NOMO-1 (cell line): ENCODE measurements around the gene PDE6C.

Experiments used
- DNase-seq, 2 experiments: peaks; one replicate each; lab custom pipeline; 2025; ENCODE audit not compliant: unreplicated experiment in 2 of 2; lab: John Stamatoyannopoulos, UW

PDE6C gene

GRCh38 chr10:93697207-93697606, 84.9 kb downstream of the PDE6C start:
- no peak for DNase-seq

- DNase-seq = peak; percentile 45 to 60
These were observed 89.5 kb downstream of the PDE6C start for GRCh38 chr10:93701866-93702209.

- peak; percentile 84 to 87 for DNase-seq
These were observed 90.1 kb downstream of the PDE6C start, which contains the start of gene FRA10AC1 for GRCh38 chr10:93702210-93703001. FRA10AC1 (minus strand) TSS chr10:93702592; CDS start chr10:93700106, 2,486 bp downstream.

- no peak for DNase-seq
These were observed 90.7 kb downstream of the PDE6C start for GRCh38 chr10:93703066-93703465.

- DNase-seq = no peak
These were observed 91.5 kb downstream of the PDE6C start for GRCh38 chr10:93703841-93704240.

- no peak for DNase-seq
These were observed 92.1 kb downstream of the PDE6C start for GRCh38 chr10:93704451-93704850.

GRCh38 chr10:93707623-93708022, 95.3 kb downstream of the PDE6C start:
- DNase-seq = peak in 1 of 2 experiments; percentile 35

GRCh38 chr10:93710333-93710909, 98.1 kb downstream of the PDE6C start:
- no peak for DNase-seq

GRCh38 chr10:93711891-93712290, 99.6 kb downstream of the PDE6C start:
- DNase-seq = no peak

GRCh38 chr10:93712593-93712992, 100.3 kb downstream of the PDE6C start:
- DNase-seq = no peak

GRCh38 chr10:93715345-93715744, 103.0 kb downstream of the PDE6C start:
- DNase-seq = no peak
